ENCODE measurements around the gene DYDC1. TPM values are rescaled to one million over a fixed set of nuclear protein-coding genes. Genes with fewer than 3 reads are reported as not detected.

The DYDC1 gene
- total RNA-seq: not detected

DNA sequence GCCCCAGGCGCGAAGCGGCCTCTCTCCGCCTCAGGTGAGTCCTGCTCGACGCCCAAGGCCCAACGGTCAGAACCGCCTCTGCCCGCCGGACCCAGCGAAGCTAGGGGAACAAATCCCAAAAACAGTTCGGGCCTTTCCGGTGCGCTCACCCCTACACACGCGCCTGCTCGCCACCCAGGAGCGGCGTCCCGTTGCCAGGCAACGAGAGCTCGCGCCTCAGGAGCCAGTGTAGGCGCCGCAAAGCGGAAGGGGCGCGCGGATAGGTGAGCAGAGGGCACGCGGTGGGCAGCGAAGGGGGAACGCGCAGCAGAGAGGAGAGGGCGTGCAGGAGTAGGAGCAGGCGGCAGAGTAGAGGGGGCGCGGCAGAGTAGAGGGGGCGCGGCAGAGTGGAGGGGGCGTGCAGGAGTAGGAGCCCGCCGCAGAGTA is at the start of gene DYDC1, which contains the start of gene DYDC2:
Gene DYDC1, minus strand, starts transcription at position 193 of the 426 bp plus-strand sequence. CDS start 4,154 bp downstream, outside the sequence.
Gene DYDC2, plus strand, starts transcription at position 219 of the 426 bp plus-strand sequence. CDS start 5,663 bp downstream, outside the sequence.
- Histone ChIP-seq H3K27ac (replicated peaks in 1 of 4) (no peak within 1 kb of the TSS), H3K4me1 (peaks cover 12 to 18% (median 15%) of the 10 kb centered on the region in 4 donors), H3K9me3 (no peaks in the 10 kb centered on the region), H3K4me3 (peak within 1 kb of the TSS; percentile 42 to 47 (median 46)), H3K36me3 (no peaks in the 10 kb centered on the region), H3K27me3 (peaks cover 0 to 55% (median 22%) of the 10 kb centered on the region in 4 donors)
- intact Hi-C loops (cut with DNase I): no loop called here
- WGBS: 0% methylated on average over 11 of the region's 43 CpGs
- no peak for DNase-seq (ENCODE audit: extremely low spot score)
- TF ChIP-seq EP300 (IDR thresholded peaks at IDR 0.05): no peak
- TF ChIP-seq POLR2A (IDR thresholded peaks at IDR 0.05; ENCODE audit: low read depth): no peak
- no peak for TF ChIP-seq POLR2AphosphoS5 (IDR thresholded peaks at IDR 0.05)
- TF ChIP-seq, protein P1, sequence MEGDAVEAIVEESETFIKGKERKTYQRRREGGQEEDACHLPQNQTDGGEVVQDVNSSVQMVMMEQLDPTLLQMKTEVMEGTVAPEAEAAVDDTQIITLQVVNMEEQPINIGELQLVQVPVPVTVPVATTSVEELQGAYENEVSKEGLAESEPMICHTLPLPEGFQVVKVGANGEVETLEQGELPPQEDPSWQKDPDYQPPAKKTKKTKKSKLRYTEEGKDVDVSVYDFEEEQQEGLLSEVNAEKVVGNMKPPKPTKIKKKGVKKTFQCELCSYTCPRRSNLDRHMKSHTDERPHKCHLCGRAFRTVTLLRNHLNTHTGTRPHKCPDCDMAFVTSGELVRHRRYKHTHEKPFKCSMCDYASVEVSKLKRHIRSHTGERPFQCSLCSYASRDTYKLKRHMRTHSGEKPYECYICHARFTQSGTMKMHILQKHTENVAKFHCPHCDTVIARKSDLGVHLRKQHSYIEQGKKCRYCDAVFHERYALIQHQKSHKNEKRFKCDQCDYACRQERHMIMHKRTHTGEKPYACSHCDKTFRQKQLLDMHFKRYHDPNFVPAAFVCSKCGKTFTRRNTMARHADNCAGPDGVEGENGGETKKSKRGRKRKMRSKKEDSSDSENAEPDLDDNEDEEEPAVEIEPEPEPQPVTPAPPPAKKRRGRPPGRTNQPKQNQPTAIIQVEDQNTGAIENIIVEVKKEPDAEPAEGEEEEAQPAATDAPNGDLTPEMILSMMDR (IDR thresholded peaks at IDR 0.05): no peak

DNA sequence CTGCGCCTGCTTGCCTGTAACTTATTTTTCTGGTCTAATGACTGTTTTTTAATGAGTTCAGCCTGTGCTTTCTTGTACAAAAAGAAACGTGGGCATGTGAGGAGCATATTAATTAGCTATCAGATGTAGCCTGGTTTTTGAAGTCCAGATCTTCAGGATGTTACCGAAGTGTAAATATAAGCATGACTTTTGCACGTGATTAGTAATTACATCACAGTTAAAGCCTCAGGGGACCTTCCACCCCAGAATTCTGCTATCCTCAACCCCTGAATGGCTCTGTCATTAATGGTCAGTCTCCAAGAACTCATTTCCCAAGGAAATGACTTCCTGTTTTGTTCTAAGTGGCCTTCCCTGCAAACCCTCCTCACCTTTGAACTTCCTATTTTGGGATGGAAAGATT is 49.6 kb upstream of the DYDC1 start:
- no peak for TF ChIP-seq EP300 (IDR thresholded peaks at IDR 0.05)
- Histone ChIP-seq H3K4me3 (no peak overlapping the region), H3K36me3 (no peaks in the 10 kb centered on the region), H3K4me1 (peaks cover 20 to 39% (median 35%) of the 10 kb centered on the region in 4 donors), H3K27me3 (peaks cover 0 to 18% (median 0%) of the 10 kb centered on the region in 4 donors), H3K27ac (replicated peaks in 1 of 4) (no peak overlapping the region), H3K9me3 (no peaks in the 10 kb centered on the region)
- WGBS: 68% methylated on average over 4 of the region's 4 CpGs
- DNase-seq (ENCODE audit: extremely low spot score): no peak
- intact Hi-C loops (cut with DNase I): no loop called here

DNA sequence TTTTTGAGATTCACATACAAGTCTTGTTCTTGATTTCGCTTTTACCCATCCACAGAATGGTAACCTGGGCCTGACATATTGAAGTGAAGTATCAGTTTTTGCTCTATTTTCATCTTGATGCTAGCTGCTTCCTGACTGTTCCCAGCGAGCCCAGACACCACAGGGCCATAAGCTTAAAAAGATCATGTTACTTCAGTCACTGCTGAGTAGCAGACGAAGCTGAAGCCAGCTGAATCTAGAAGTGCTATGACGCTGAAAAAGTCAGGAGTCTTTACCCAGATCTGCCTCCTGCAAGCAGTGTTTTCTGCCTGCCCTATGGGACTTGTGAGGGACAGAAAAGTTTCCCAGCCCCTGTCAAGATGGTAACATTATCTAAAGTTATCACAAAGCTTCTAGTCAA is 49.1 kb upstream of the DYDC1 start:
- no peak overlapping the region for H3K4me3 ChIP-seq
- H3K27me3 ChIP-seq: peaks cover 0 to 18% (median 0%) of the 10 kb centered on the region in 4 donors
- peaks cover 14 to 33% (median 29%) of the 10 kb centered on the region in 4 donors for H3K4me1 ChIP-seq
- intact Hi-C loops (cut with DNase I): no loop called here
- no peak overlapping the region for H3K27ac ChIP-seq (replicated peaks in 1 of 4)
- 85% methylated on average over 4 of the region's 4 CpGs for WGBS
- TF ChIP-seq POLR2AphosphoS5 (IDR thresholded peaks at IDR 0.05) (no peak), EP300 (IDR thresholded peaks at IDR 0.05) (no peak), POLR2A (IDR thresholded peaks at IDR 0.05; ENCODE audit: low read depth) (no peak)
- TF ChIP-seq, protein P1 (IDR thresholded peaks at IDR 0.05): no peak
- no peaks in the 10 kb centered on the region for H3K9me3 ChIP-seq
- no peak for DNase-seq (ENCODE audit: extremely low spot score)
- no peaks in the 10 kb centered on the region for H3K36me3 ChIP-seq

DNA sequence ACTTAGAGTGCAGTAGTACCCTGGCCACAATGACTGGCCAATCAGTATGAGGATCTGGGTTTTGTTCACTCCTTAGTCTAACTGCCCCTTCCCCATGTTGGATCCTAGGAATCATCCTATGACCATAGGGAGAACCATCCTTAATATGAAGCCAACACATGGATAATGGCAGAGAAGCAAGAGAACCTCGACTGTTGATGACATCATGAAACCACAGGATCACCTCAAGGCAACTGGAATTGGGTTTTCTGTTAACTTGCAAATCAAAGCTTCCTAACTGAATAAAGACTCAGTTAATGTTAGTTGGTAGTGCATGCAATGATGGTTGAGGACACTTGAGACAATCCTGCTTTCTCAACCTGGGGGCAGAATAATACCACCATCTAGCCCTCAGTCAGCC is 48.5 kb upstream of the DYDC1 start:
- intact Hi-C loops (cut with DNase I): no loop called here
- Histone ChIP-seq H3K27ac (replicated peaks in 1 of 4) (no peak overlapping the region), H3K4me3 (no peak overlapping the region), H3K9me3 (no peaks in the 10 kb centered on the region), H3K4me1 (peaks cover 8 to 27% (median 26%) of the 10 kb centered on the region in 4 donors), H3K36me3 (no peaks in the 10 kb centered on the region), H3K27me3 (peaks cover 0 to 16% (median 0%) of the 10 kb centered on the region in 4 donors)
- TF ChIP-seq, protein P1 (IDR thresholded peaks at IDR 0.05): no peak
- TF ChIP-seq EP300 (IDR thresholded peaks at IDR 0.05) (no peak), POLR2AphosphoS5 (IDR thresholded peaks at IDR 0.05) (no peak), POLR2A (IDR thresholded peaks at IDR 0.05; ENCODE audit: low read depth) (no peak)
- WGBS: 91% methylated on average over 1 of the region's 1 CpG
- DNase-seq (ENCODE audit: extremely low spot score): no peak

DNA sequence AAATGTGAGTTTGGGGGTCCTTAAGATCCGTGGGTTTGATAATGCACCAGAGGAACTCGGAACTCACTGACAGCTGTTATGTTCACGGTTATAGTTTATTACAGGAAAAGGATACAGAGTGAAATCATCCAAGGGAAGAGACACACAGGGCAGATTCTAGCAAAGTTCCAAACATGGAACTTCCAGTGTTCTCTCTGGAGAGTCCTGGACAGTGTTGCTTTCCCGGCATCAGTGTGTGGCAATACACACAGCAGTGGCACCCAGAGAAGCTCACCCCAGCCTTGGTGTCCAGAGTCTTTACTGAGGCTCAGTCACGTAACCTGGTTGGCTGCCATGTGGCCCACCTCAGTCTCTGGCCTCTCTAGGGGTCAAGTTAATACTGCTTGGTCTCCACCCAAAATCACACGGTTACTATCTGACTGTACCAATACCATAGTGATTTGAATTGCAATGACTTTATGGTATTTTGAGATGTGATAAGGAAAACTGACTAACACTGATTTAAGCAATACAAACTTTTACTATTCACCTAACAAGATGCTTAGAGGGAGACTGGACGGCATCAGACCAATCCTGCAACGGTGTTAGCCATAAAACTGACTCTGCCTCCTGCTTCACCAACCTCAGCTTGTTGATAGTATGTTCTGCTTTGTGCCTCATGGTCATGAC is 43.7 kb upstream of the DYDC1 start:
- no peak for DNase-seq (ENCODE audit: extremely low spot score)
- Histone ChIP-seq H3K27me3 (peaks cover 0 to under 1% (median 0%) of the 10 kb centered on the region in 4 donors), H3K36me3 (no peaks in the 10 kb centered on the region), H3K4me1 (no peaks in the 10 kb centered on the region), H3K4me3 (no peak overlapping the region), H3K9me3 (no peaks in the 10 kb centered on the region), H3K27ac (replicated peaks in 1 of 4) (no peak overlapping the region)
- TF ChIP-seq POLR2AphosphoS5 (IDR thresholded peaks at IDR 0.05) (no peak), POLR2A (IDR thresholded peaks at IDR 0.05; ENCODE audit: low read depth) (no peak), EP300 (IDR thresholded peaks at IDR 0.05) (no peak)
- TF ChIP-seq, protein P1 (IDR thresholded peaks at IDR 0.05): no peak
- 72% methylated on average over 8 of the region's 8 CpGs for WGBS
- intact Hi-C loops (cut with DNase I): no loop called here
